PC-3 (cell line): ENCODE data around the gene ACSM3.

Experiments used
- CTCF ChIP-seq: fragments of 300-600 bp; sonication (generic); conservative IDR thresholded peaks from 2 replicates; pipeline ENCODE4 v1.5.1; 2017; ENCODE audit warnings: antibody characterized with exemption, low read depth, mild to moderate bottlenecking, low read length
- EZH2 ChIP-seq: fragments of 300-600 bp; sonication (generic); IDR thresholded peaks from one replicate; pipeline ENCODE4 v1.6.1; 2017; ENCODE audit warnings: antibody characterized with exemption, mild to moderate bottlenecking, low read length; ENCODE audit not compliant: unreplicated experiment

GRCh38 chr16:20768818-20769217, 5.0 kb downstream of the ACSM3 start:
- TF ChIP-seq CTCF = no peak
- no peak for TF ChIP-seq EZH2
